Glomerular endothelial cell (primary cell): ENCODE results near the gene PSKH1. TPM values are rescaled to one million over a fixed set of nuclear protein-coding genes. Genes with fewer than 3 reads are reported as not detected.
"Not testable (repeated sequence)": the region's sequence is repeated elsewhere in the genome, so short reads cannot be mapped to it uniquely, and the experiment has no call there.

Source experiments
- DNase-seq: peaks from one replicate; pipeline ENCODE4 v3.0.0-alpha.2; 2011; ENCODE audit warnings: low read depth, low spot score; ENCODE audit errors: extremely low read depth
- total RNA-seq: library from RNA; depleted of rRNA; stranded (reverse); fragments of >200 nt; gene quantifications from 2 replicates; pipeline ENCODE4 v1.2.3, GENCODE V29; 2015

The PSKH1 gene
- 22.4 and 36.7 TPM in 2 replicates for total RNA-seq

- no peak for DNase-seq
Observed at GRCh38 chr16:67892899-67893742, at the start of gene PSKH1. TSS of gene PSKH1 (plus strand) at chr16:67893254. CDS start at chr16:67908750, 15,496 bp downstream.

- DNase-seq: no peak
Observed at GRCh38 chr16:67843343-67843765, 49.7 kb upstream of the PSKH1 start.

GRCh38 chr16:67844497-67844896, 48.6 kb upstream of the PSKH1 start:
- no peak for DNase-seq

GRCh38 chr16:67845291-67846062, 47.6 kb upstream of the PSKH1 start:
- DNase-seq: no peak

DNA sequence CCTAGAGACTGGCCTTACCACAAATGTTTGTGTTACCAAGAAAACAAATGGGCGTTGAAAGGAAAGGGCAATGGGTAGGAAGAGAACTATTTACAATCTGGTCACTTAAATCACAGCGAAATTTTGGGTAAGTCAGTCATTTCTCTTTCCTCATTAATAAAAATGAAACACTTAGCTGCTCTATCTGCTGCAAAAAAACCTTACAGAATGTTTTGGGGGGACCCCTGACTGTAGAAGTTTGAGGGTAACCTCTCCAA, 47.1 kb upstream of the PSKH1 start:
- DNase-seq: no peak

GRCh38 chr16:67846320-67847063, 46.6 kb upstream of the PSKH1 start, which contains the start of gene NUTF2:
TSS of gene NUTF2 (plus strand) at chr16:67846933. CDS start at chr16:67865131, 18,198 bp downstream.
- DNase-seq: no peak

DNA sequence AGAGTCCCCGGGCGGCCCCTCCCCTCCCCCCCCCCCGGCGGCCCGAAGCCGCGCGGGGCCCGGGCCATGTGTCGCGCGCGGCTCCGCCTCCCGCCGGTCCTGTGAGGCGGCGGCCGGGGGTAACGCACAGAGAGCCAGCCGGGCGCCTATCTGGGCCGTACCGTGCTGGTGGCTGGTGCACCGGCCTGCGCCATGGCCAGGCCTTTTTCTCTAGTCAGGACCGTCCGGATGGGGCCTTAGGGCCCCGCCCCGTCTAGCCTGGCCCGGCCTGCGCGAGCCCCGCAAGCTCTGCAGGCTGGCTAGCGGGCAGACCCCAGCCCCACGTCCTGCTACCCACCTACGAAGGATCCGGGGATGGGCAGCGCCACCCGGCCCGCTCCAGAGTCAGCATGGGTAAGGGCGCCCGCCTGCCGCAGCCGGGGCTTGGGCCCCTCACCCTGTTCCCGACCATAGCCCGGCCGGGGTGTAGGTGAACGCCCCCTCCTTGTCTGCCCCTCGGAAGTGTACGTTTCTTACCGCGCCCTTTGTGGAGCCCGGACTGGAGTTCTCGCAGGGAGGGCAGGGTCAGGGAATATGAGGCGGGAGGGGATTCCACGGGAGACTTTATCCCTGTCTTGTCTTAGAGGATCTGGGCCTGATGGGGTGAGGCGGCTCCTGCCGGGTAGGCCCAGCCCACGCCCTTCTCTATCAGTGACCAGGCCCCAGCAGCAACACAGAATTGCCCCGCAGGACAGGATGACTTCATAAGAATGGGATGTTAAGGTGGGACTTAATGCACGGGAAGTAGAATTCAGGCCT, 45.8 kb upstream of the PSKH1 start, which contains the start of gene CENPT:
TSS of gene CENPT (minus strand) at position 630 of the 798 bp plus-strand sequence. CDS start 13,834 bp downstream, outside the sequence.
- DNase-seq: no peak

- DNase-seq: no peak
Observed at GRCh38 chr16:67848118-67848517, 44.9 kb upstream of the PSKH1 start.

- no peak for DNase-seq
Observed at GRCh38 chr16:67853670-67854069, 39.4 kb upstream of the PSKH1 start.

DNA sequence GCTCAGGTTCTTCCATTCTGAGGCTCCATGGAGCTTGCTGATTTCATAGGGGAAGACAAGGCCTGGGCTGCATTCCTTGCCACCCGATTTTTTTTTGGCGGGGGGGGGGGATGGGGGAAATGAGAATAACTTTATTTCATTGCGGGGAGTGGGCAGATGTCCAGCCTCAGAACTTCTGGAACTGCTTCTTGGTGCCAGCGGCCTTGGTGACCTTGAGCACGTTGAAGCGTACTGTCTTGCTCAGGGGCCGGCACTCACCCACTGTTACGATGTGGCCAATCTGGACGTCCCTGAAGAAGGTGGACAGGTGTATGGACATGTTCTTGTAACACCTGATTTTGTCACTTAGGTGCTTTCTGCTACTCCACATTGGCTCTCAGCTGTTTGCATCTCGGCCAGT, 37.3 kb upstream of the PSKH1 start:
- no peak for DNase-seq

DNA sequence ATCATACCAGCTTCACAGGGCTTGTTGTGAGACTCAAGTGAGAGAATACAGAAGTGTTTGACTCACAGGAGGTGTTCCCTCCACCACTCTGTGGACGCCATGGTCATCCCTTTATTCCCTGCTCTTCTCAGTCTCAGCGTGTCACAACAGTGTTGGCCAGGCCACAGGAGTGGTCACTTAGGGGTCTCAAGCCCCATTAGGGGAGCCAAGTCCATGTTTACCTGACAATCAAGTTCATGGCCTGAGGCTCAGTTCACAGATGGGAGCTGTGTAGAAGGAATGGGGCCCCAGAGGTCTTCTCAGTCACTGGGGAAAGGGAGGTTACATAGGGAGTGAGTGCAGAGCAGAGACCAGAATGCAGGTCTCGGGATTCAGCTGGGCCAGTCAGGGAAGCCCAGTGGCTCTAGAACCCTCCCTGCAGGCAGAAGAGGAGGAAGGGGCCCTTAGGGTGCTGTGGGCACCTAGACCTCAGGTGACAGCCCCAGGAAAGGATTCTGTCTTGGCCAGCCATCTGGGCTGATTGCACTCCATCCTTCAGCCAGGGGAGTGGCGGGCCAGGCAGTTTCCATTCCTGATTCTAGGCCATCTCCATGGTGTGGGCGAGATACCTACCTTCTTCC, 36.0 kb upstream of the PSKH1 start:
- DNase-seq: no peak

DNA sequence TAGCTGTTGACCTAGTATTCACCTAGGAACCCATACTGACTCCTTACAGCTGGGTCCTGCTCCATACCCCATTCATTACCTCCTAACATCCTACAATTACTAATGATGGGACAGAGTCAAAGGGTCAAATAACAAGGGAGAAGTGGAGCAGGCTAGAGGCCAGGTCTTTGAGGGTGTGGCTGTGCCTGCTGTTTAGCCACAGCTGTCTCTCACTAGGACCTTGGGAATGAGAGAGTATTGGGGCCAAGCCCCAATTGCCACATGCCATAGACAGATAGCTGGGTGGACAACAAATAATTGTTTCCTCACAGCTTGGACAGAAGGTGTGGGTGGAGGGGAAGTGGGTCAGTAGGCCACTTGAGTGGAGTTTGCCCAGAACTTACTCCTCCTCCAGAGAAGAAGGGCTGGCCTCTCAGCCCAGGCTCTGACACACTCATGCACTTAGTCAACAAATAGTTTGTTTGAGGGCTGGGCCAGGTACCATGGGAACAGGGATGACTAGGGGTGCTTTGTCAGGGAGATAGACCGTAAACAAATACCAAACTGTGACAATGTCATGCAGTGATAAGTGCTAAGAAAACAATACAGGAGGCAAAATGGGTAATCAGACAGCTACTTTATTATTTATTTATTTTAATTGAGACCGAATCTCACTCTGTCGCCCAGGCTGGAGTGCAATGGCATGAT, 35.4 kb upstream of the PSKH1 start:
- DNase-seq: peak; percentile 67

GRCh38 chr16:67858500-67858899, 34.6 kb upstream of the PSKH1 start:
- no peak for DNase-seq

GRCh38 chr16:67860589-67861398, 32.3 kb upstream of the PSKH1 start:
- DNase-seq: no peak

DNA sequence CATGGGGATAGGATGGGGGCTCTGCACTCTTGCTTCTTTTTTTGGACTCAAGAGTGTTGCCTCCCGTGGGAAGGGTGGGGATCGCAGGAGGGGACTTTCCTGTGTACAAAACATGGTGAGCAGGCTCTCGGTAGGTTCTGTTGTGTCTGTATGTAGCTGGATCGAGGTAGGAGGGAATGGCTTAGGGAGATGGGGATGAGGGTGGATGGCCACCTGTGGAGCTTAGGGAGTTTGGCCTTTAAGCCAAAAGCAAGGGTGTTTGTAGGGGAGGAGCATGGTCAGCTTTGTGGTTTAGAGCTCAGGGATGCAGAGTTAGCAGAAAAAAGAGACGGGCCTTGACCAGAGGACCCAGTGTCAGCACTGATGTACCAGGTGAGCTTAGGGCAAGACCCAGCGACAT, 31.2 kb upstream of the PSKH1 start:
- no peak for DNase-seq

DNA sequence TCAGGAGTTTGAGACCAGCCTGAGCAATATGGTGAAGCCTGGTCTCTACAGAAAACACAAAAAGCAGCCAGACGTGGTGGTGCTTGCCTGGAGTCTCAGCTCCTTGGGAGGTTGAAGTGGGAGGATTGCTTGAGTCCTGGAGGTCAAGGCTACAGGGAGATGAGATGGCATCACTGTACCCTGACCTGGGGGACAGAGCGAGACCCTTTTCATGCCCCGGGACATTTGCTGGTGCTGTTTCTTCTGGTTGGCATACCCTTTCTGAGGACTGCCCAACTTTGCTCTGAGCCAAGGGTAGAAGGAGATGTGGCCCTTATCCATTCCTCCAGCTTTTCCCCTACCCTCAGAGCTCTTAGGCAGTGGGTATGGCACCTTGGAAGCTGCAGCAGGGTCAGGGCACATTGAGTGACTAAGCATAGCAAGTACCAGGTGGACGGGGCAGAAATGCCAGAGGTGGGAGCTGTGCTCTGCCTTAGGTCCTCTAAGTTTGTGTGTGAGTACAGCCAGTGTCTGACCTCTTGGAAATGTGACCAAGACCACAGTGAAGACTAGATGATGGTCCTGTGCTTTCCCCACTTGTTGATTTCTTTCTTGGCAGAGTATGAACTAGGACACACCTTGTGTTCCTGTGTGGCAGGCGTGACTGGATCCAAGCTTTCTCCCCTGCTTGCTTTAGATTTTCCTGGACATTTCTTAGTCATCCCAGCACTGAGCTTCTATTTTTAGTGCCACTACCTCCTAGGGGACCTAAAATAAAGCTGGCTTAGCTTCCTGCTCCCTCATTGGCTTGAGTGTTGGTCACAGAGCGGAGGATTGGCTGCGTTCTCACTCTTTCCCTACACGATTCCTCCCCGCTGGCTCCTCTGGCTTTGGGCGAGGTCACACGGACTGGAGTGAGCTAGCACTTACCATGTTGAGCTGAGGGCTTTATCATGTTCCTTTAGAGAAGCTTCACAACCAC, 30.2 kb upstream of the PSKH1 start:
- no peak for DNase-seq

DNA sequence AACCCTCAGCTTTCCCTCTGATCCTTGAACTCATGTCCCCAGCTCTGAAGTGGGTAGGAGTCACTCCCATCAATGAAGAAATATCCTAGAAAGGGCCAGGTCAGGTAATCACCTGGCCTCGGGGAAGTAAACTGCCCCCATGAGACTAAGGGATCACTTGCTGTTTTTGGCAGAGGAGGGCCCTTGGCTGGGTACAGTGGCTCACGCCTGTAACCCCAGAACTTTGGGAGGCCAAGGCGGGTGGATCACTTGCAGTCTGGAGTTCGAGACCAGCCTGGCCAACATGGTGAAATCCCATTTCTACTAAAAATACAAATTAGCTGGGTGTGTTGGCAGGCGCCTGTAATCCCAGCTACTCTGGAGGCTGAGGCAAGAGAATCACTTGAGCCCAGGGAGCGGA, 29.0 kb upstream of the PSKH1 start:
- DNase-seq: not testable (repeated sequence)
